ENCODE measurements around the gene CNGA3.
A peak's percentile ranks its signal among the peaks of the same experiment; 100 is the strongest.
"Not testable (repeated sequence)": the region's sequence is repeated elsewhere in the genome, so short reads cannot be mapped to it uniquely, and the experiment has no call there.

CNGA3 gene

DNA sequence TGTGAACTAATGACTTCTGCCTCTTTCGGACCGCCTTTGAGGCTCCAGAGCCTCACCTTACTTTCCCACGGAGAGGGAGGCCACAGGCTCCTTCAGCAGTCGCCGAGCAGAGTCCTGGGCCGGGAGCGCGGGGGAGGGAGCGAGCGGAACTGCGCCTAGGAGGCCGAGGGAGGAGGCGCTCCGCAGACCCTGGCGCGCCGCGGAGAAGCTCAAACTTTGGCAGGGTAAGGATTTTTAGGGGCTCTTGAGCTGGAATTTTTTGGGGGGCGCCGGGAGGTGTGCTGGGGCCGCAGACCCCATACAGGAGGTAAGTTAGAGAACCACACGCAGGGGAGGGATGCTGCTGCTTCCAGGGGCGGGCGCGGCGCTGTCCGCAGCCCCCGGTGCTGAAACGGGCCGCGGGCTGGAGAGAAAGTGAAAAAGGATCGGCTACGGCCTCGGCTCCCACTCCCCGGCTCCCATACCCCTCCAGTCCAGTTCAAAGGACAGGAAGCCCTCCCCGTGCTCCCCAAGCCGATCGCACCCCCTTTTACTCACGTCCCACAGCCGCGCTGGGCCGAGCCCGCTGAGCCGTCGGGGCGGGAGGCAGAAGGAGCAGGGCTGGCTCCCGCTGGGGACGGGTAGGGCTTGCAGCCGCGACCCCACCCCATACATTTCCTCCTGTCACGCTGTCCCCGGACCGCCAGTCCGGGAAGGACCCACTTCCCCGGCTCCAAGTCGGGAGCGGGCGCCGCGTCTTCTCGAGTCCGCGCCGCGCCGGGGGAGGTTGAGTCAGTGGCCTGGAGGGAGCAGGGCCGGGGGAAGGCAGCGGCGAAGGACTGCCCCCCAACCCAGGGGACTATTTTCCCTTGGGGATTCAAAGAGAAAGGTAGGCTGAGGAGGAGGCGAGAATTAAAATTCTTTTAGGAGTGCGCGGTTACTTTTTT, at the start of gene CNGA3:
TSS of gene CNGA3 (plus strand) at position 146 of the 926 bp plus-strand sequence. CDS start 23,520 bp downstream, outside the sequence.
- DNase-seq (ENCODE audit: low spot score) = peak; percentile 29

DNA sequence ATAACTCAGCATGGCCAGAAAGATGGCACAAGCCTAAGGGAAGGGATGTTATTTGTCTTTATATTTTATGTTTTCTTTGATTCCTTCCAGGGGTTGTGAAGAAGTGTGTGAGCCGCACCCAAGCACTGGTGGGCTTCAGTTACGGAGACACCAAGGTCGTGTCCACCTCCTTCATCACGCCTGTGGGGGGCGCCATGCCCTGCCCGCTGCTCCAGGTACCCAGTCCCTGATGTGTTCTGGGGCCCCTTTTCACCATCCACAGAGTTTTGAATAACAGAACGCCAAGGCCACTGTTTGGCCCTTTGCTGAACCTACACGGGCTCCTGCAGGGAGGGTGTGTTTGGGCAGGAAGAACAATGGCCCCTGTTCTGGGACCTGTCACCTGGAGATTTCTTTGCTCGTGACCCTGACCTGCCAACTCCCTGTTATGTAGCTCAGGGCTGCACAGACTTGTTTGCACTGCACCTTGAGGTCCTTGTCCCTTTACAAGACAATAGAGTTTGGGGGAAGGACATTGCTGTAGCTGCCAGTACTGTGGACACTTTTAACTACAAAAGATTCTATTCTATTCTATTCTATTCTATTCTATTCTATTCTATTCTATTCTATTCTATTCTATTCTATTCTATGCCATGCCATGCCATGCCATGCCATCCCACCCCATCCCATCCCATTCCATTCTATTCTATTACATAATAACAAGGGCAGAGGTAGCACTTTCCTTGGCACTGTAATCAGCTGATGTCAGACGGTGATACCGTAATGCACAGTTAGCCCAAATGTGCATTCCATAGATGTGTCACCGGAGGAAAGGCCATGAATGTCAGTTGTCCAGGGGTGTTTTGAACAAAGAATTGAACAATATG, 48.2 kb upstream of the CNGA3 start:
- no peak for DNase-seq (ENCODE audit: low spot score)

GRCh38 chr2:98298683-98299164, 47.5 kb upstream of the CNGA3 start:
- DNase-seq (ENCODE audit: low spot score) = no peak

GRCh38 chr2:98299211-98299905, 46.9 kb upstream of the CNGA3 start:
- DNase-seq (ENCODE audit: low spot score) = no peak

- DNase-seq (ENCODE audit: low spot score) = no peak
Measured at GRCh38 chr2:98300141-98300874, 45.9 kb upstream of the CNGA3 start.

DNA sequence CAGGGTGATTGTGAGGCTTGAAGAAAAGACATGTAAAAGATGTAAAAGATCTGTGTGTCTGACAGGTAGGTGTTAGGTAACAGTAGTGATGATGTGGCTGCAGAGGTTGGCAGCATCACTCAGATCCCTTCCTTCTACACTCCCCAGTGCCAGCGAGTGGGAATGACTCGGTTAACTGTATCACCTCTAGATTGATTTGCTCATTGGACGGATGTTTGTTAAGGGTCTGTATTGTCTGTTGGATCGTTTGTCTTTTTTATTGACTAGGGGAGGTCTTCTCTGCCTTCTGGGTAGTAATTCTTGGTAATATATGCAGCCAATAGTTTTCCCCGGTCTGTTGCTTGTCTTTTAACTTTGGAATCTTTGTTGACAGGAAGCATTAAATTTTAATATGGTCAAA, 44.8 kb upstream of the CNGA3 start:
- DNase-seq (ENCODE audit: low spot score) = no peak

DNA sequence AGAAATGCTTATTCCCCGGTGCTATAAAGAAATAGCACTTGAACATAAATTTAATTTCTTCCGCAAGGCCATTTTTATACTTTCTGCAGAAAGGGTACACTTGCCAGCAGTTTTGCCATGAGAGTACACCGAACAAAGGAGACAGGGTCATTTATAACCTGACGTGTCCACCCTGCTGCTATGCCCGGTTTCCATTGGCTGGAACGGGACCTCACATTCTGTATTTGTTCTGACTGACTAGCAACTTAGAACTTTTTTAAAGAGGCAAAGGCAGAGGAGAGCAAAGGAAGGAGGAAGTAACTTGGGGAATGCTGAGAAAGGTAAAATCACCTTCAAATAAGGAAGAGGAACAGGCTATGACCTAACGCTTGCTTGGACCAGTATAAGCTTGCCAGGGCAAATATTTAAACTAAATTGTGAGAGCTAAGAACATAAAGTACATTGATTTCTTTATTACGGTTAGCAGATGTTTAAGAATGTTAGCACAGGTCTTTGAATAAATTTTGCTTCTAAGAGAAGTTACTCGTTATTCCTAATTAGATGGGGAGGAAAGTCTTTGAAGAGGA, 39.0 kb upstream of the CNGA3 start:
- not testable (repeated sequence) for DNase-seq (ENCODE audit: low spot score)

- DNase-seq (ENCODE audit: low spot score) = no peak
Measured at GRCh38 chr2:98308068-98308467, 38.2 kb upstream of the CNGA3 start.

DNA sequence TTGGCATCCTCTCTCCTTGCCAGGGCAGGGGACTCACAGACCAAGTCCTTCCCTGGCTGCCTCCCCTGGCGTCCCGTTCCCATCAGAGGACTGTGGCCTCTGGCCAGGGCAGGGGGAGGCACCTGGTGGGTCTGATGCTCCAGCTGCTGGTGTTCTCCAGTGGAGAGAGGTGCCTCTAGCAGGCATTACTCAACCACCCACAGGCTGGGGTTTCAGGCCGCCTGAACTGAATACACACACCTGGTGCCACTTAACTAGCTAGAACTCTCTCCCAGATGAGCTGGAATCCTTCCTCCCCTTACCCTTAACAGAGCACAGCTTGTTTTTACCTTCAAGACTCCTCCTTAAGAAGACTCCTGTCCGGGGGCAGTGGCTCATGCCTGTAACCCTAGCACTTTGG, 37.7 kb upstream of the CNGA3 start:
- DNase-seq (ENCODE audit: low spot score) = no peak

GRCh38 chr2:98309580-98309979, 36.7 kb upstream of the CNGA3 start:
- DNase-seq (ENCODE audit: low spot score) = no peak

GRCh38 chr2:98310010-98310409, 36.2 kb upstream of the CNGA3 start:
- no peak for DNase-seq (ENCODE audit: low spot score)

DNA sequence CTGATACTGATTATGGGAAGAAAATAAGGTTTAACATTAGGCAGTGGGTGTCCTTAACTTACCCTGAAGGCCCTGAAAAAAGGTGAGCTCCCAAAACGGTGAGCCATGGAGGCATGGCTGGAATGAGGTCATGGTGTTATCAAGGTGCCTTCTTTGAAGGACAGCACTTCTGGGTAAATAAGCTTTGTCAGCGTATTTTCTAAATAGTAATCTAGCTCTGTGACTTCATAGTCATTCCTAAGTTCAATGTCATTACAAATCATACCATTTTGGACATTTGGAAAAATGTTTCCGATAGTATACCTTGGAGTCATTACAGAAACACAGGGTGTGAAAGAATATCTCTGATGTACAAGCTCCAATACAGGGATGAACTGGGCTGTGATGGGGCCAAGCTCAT, 35.2 kb upstream of the CNGA3 start:
- DNase-seq (ENCODE audit: low spot score) = no peak

- DNase-seq (ENCODE audit: low spot score) = no peak
Measured at GRCh38 chr2:98311771-98312545, 34.3 kb upstream of the CNGA3 start.

GRCh38 chr2:98313492-98314250, 32.6 kb upstream of the CNGA3 start:
- DNase-seq (ENCODE audit: low spot score) = no peak

- no peak for DNase-seq (ENCODE audit: low spot score)
Measured at GRCh38 chr2:98314251-98314650, 32.0 kb upstream of the CNGA3 start.

DNA sequence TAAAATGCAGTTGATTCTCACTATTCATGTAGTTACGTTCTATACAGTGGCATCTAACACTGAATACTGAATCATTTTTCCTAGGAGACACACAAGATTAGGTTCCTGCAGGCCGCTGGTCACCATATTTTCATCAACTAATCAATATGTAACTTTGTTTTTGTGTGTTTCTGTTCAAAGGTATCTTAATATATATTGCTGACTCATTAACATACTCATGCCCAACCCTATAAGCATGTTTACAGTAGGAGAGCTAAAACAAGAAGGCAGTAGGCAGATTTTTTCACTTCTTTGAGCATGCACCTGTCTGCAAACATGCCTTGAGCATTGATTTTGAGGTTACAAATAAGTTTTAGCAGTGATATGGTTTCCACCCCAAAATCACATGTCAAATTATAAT, 30.3 kb upstream of the CNGA3 start:
- no peak for DNase-seq (ENCODE audit: low spot score)

DNA sequence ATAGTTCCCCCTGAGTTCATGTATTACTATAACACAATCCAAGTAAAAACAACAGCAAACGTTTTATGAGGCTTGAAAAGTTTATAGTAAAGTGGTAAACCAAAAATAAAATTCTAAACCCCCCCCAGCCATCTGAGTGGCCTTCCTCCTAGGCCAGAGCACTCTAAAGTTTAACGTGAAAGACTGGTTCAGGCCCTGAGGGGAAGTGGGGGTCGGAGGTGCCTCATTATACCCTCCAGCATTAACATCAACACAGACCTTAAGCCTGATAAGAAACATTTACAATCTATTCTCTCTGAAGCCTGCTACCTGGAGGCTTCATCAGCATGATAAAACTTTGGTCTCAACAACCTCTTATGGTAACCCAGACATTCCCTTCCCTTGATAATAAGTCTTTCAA, 29.0 kb upstream of the CNGA3 start:
- no peak for DNase-seq (ENCODE audit: low spot score)

- DNase-seq (ENCODE audit: low spot score) = not testable (repeated sequence)
Measured at GRCh38 chr2:98320171-98320570, 26.1 kb upstream of the CNGA3 start.

DNA sequence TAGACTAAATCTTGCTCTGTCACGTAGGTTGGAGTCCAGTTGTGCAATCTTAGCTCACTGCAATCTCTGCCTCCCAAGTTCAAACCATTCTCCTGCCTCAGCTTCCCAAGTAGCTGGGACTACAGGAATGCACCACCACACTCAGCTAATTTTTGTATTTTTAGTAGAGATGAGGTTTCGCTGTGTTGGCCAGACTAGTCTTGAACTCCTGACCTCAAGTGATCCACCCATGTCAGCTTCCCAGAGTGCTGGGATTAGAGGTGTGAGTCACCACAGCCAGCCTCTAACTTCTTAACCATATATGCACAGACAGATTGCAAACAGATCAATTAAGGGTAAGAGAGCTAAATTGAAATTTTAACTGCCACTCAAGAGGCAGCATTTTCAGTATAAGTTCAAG, 22.1 kb upstream of the CNGA3 start:
- no peak for DNase-seq (ENCODE audit: low spot score)

DNA sequence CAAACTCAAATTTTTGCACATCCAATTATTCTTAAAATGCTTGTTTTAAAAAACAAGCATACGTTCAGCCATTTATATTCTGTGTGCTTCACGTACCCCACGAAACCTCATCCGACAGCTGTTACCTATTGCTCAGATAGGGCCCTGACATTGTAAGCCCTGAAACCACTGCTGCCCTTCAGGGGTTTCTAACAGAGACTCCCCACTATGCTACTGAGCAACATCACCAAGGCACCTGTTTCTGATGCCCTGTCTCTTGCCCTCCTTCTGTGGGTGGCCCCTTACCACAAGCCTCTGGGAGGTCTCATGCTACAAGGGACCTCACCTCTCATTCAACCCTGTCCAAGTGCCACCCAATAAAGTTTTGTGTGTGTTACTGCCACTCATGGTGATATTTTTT, 18.5 kb upstream of the CNGA3 start:
- DNase-seq (ENCODE audit: low spot score) = no peak

Data from germinal center (tissue), 1 donor.